ENCODE measurements around the gene FBXW7.

Gene FBXW7

DNA sequence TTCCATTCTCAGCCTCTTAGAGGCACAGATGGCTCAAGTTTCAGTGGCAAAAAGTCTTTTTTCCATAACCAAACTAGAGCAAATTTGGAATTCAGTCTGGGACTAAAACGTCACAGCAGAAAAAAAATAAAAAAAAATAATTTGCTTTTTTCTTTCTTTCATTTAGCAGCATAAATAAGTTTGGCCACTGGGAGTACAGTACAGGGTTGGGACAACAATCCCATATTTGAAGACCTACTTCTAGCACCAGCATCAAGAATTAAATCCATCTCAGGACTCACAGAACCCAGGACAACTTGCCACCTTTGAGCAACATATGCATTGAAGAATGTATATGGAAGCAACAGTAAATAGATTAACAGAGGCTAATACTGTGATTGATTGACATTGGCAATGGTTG is 214.0 kb downstream of the FBXW7 start:
- no peak for DNase-seq

DNA sequence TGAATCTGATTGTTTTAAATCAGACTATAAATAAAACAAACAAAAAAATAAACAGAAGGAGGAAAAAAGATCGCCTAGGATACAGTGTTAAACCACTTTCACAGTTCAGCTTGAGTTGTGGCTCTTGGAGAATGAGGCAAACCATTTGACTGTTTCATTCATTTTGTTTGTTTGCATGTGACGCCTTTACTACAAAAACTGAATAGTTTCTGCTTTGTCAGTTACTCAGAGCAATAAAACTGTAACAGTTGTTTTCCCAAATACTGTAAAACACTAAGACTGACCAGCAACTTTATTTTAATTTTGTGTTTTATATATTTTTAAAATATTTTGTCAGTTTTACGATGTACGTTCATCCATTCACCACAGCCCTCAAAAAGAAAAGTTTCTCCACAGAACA is 214.5 kb downstream of the FBXW7 start:
- no peak for DNase-seq

DNA sequence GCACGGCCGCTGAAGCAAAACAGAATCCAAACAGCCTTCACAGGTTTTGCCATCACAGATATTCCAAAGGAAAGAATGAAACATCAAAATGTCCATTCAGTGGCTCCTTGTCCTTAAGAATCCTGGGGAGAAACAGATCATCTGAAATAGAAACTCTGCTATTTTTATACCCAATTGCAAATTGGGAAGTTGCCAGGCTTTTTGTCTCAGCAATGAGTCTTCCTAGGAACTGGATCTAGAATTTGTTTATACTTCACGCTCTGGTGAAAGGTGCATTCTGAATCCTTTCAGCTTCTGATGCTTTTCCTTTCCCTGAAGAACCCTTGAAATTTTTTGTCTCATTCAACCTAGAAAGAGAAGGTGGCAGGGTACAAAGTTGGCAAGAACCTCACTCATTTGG is 218.9 kb downstream of the FBXW7 start:
- no peak for DNase-seq

DNA sequence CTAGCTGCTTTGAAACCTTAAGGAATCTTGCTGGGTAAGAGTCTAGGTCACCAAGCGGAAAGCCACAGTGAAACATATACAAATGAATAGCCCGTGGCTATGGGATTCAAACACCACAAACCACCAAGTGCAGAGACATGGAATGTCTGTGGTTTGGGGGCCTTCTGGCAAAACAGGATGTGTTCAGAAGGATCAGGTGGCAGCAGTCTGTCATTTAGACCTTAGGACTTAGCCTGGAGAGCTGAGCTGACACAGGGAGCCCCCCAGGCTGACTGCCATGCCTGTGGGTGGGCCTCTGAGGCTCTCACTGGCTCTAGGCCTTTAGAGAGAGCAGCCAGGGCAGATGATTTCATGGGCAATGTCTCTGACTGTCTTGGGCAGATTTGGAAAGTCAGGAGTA is 225.6 kb downstream of the FBXW7 start:
- DNase-seq = no peak

DNA sequence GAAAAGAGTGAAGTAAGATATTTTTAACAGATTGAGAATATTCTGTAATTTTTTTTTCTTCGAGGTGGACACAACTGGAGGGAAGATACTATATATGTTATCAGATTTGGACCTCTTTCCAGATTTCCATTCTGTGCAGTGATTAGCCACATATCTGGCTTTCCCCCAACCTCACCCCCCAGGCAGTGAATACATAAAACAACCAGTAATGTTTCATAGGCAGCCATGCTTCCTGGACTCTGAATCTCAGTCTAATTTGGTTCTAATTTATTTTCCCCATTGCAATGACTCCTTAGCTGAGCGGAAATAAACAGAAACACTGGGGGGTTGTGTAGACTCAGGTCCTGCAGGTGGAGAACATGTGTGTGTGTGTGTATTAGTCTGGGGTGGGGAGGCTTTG is 226.5 kb downstream of the FBXW7 start:
- DNase-seq = no peak

DNA sequence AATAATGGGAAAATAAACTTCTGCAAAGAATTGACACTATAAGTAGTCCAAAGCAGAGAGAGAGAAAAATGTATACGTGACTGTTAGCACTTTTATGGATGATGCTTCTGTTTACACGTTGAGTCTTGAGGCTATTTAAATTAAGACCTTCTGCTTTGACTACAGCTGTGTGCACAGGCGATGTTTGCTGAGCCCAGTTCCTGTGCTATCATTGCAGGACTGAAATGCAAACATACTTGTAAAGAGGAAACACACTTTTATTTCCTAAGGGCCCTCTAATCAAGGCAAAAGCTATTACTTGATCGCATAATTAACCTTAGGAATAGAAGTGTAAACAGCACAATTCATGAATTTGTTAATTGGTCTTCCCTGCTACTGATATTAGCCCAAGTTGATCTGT is 226.9 kb downstream of the FBXW7 start:
- no peak for DNase-seq

DNA sequence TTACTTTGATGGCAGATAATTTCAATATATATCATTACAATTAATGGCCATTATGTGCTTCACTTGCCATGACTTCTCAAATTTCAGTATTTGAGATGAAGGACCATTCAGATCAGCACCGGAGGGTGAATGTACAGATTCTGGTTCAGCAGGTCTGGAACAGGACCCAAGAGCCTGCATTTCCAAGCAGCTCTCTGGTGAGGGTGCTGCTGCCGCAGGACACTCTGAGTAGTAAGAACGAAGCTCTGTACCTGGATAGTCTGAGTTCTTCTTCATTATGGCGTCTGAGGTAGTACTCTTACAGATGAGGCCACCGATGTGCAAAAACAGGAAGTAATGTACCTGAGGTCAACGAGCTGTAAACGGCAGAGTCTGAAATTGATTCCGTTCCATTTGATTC is 228.2 kb downstream of the FBXW7 start:
- no peak for DNase-seq

DNA sequence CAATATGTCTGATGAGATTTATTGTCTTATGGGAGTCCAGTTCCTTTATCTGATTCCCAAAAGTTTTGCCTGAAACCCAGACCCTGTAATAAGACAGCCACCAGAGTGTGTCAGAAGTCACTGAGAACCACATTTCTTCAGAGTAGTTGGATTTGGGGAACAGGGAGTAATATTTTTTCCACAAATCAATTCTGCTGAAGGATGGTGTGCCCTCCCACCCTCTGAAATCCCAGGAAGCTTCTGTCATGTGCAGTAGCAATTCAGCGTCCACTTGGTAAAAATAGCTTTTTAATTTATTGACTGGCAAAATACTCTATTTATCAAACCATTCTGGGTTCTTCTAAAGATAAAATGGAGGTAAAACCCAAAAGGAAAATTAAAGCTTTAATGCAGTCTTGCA is 229.4 kb downstream of the FBXW7 start:
- DNase-seq = no peak

DNA sequence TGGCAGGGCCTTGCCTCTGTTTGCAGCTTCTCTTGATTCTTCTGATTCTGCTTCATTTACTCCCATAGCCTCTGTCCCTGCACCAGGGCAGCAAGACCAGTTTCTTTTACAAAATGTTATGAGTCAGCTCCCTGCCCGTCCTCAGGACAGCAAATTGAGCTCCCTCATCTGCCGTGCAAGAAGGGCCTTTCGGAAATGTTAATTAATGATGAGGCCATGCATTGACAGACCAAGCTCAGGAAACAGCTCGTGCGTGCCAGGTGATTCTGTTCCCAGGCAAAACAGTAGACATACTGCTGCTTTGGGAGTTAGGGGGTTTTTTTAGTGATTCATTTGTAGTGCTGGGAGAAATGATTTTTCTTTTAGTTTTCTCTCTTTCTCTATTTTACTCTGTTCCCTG is 231.7 kb downstream of the FBXW7 start:
- no peak for DNase-seq

DNA sequence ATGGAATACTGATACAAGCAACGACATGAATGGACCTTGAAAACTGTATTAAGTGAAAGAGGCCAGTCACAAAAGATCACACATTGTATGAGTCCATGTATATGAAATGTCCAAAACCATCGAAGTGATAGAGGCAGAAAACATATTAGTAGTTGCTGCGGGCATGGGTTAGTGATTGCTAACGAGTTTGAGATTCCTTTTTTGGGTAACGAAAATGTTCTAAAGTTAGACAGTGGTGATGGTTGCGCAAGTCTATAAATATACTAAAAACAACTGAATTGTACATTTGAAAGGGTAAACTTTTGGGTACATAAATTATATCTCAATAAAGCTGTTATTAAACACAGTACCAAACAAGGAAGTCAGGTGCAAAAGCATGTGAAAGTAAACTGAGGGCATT is 234.5 kb downstream of the FBXW7 start:
- no peak for DNase-seq

DNA sequence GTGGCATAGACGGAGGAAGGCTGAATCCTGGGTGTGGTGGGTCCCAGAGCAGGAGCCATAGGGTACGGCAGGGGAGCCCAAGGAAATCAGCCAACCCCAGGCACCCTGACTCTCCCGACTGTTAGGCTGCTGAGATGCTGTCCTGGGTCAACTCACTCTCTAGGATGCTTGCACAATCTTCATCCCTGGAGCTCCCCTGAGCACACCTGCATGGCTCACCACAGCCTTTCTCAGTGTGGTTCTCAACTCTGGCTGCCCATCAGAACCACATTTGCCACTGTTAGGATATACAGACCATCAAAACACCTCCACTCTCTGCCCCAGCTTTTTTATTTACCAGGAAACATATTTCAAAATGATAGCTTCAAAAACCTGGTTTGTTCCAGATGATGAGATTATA is 236.3 kb downstream of the FBXW7 start:
- DNase-seq = no peak

DNA sequence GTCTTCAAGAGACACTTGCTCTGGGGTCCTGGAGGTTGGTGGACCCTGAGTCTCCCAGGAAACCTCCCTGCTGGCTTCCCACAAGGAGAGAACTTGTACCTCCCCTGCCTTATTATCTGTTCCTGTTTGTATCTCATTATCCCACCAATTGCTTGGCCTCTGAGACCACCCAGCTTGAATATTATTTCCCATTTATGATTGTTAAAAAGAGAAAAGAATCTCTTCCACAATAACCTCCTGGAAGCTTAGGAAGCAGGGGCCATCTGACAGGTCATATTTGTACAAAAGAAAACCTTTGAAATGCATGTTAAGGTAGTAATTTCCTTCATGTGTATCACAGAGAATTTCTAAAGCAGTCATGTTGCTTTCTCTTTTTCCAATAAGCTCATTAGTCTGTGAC is 239.5 kb downstream of the FBXW7 start:
- DNase-seq = no peak

DNA sequence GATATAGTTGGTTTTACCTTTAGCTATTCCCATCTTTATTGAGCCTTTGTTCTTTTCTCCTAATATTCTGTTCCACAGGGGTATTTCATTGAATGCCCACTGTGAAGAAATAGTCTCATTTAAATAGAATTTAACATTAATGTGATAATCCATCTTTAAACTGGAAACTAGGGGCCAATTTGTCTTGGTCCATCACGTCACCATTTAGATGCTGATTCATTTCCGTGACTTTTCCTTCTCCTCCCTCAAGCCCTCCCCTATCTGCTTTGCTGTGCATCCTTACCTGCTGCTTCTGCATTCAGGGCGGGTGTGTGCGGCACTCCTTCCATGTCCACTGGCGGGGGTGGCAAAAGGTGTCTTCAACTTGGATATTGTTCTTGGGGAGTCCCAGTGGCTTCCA is 241.1 kb downstream of the FBXW7 start:
- no peak for DNase-seq

DNA sequence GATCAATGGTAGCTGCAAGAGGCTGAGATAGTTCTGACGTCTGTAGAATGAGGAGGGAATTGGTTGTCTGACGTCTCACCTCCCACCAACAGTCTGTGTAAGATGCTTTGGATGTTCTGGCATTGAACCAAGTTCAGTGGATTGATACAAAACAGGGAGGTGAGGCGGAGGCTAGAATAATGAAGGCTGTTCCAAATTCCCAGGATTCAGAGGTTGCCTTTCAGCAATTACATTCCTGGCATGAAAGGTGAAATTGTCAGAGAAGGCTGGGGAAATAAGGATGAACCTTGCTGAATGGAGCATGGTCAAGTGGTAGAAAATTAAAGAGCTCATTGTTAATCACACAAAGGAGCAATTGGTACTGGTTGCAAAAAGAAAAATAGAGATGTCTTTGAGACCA is 241.6 kb downstream of the FBXW7 start:
- DNase-seq = no peak

DNA sequence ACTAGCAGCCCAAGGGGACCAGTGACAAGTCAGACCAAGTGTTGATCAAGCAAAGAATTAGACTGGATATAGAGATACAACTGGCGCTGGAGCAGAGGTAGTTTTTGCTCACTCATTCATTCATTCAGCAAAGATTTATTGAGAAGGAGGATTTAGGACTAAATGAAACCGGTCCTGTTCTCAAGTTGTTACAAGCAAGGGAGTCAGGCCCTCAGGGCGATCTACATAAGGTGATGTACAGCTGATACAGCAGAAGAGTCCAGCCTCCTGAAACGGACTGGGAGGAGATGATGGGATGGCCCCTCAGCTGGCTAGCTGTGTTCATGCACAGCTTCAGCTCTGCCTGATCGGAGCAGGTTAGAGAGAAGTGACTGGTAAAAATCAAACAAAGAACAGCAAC is 242.4 kb downstream of the FBXW7 start:
- no peak for DNase-seq

DNA sequence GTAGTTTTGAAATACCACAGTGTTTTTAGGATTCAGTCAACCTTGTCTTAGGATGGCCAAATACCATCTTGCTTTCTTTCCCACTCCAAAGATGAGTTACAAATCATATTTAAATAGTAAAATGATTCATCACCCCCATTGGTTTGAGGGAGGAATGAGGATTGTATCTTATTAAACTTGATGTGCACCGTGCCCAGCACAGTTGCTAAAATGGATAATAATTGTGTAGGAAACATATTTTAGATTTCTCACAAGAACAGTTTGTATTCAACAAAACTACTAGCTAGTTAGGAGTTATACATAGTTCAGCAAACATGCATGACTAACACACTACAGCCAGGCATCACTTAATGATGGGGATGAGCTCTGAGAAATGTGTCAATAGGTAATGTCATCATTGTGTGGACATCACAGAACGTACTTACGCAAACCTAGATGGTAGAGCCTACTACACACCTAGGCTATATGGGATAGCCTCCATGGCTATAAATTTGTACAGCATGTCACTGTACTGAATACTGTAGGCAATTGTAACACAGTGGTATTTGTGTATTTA is 245.4 kb downstream of the FBXW7 start:
- no peak for DNase-seq

DNA sequence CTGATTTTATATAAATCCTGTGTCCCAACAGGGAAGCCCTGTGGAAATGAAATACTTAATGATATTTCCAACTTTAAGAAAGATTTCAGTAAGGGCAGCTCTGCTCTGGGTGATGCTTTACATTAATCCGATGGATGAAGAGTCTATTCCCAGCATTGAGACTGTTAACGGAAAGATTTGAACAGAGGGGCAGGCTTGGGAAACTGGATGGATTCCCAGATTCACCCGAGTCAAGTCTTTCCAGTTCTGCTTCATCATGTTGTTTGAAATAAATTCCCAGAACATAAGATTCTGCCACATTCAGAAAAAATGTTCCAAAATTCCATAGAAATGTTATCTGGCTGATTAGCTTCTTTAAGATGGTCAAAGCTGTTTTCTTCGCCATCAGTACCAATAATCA is 246.0 kb downstream of the FBXW7 start:
- no peak for DNase-seq

DNA sequence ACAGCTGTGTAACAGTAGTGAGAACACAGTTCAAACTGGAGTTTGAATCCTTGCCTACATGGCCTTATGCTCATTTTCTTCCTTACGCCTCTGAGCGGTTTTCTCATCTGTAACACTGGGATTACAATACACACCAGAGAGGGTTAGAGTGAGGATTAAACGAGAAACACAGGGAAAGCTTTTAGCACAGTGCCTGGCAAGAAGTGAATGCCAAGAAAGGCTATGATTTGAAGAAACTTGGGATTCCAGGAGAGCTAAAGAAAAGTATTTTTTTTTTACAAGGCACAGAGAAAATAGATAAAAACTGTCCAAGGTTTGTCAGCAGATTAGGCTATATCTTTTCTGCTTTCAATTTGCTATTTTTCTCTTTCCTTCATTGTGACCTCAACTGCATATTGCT is 246.4 kb downstream of the FBXW7 start:
- DNase-seq = no peak

DNA sequence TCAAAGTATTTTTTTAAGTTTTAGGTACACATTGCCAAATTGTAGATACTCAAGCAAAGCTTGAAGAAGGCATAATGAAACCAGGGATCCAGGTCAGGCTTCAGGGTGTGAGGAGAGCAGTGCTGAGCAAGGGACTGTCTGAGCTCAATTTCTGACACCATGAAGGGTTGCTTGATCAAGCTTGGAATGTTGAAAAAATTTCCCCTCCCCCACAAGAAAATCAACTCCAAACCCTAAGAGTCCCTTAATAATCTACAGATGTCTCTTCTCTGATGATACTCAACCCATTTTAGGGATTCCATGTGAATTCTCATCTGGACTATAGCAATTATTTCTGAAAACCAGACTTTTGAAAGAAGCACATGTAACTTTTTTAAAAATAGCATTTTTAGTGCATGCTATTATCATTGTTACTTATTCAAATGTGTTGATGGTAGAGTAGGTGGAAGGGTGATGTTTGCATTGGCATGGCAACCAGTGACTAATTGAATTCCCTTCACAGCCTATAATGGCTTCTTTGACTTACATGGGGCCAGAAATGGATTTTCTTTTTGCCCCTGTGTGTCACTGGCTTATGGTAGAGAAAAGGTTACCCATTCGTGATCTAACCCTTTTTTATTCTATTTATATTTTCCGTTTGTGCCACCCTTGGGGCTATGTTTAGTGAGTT is 252.0 kb downstream of the FBXW7 start:
- DNase-seq = no peak

DNA sequence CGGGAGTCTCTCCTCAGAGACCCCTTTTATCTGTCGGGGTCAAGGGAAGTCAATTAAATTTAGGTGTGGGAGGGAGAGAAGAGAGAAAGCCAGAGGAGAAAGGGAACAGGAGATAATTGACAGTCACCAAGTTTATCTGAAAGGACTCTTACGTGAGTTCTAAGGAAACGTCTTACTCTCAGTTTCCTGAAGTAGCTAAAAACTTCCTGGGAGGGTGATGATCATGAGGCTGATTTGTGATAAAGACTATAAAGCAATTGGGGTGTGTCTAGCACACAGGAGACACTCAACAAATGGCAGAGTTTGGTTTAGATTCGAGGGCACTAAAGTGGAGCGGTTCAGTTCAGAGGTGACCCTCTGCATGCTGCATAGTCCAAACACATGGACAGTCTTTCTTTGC is 254.1 kb downstream of the FBXW7 start:
- no peak for DNase-seq

DNA sequence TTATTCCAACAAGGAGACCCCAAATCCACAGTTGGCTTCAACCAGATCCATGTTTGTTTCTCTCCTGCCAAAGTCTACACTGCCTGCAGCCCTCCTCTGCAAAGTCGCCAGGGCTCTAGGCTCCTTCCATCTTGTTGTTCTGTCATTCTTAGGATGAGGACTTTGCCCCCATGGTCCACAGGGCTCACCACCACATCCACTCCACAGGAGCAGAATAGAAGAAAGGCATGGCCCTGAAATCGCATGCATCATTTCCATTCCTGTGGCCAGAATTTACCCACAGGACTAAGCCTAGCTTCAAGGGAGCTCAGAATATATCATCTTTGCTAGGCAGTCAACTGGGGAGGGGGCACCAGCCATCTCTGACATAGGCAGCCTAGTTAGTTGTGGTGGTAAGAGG is 254.7 kb downstream of the FBXW7 start:
- no peak for DNase-seq

DNA sequence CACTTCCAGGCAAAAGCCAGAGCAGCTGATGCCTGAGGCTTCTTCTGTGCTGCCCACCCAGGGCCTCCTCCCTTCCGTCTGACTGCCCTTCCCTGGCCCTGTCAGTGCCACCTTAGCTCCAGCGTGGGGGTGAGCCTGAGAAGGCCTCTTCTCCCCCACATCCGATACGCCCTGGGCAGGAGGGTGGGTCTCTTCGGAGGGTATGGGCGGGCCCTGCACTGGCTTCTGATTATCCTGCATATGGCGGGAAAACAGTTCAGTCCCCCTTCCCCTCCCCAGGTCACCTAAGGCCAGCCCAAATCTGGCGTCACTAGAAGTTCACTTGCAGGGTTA is 256.7 kb downstream of the FBXW7 start:
- DNase-seq = no peak

DNA sequence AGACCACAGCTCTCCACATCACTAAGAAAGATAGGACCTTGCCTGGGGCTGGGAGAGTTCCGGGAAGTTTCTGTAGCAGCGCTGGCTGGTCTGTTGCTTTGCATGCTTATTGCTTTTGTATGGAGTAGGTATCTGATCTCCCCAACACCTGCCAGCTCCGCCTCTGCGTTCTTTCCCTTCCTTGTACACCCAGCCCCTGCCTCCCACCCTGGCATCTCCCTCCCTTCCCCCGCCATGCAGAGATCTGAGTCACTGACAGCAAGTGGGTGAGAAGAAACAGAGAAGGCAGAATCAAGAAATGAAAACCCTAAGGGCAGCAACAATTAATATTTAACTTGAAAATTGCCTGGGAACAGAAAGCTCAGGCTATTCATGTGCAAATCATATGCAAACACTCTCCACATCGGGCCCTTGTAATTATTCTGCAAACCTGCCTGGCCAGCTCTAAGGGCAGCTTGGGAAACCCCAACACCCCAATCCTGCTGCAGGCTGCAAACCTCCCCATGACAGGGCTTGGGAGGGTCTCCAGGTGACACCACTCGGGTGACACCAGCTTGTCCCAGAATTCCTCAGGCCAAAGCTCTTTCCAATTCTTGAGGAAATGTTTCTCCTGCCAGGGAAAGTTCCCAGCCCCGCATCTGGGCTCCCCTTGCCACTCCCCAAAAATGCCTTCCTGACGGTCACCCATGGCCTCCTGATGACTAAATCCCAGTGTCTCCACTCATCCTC is 257.2 kb downstream of the FBXW7 start:
- no peak for DNase-seq

DNA sequence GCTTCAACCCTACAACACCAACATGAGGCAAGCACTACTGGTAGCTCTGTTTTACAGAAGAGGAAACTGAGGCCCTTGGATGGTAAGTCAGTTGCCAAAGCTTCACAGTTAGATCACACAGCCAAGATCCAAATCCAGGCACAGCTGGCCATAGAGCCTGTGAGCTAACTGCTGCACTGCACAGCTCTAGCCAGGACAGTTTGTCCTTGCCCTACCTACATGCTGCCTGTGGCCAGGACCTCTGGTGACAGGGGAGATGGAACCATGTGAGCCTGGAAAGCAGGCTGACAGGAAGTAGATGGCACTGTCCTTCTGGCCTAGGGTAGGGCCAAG is 257.8 kb downstream of the FBXW7 start:
- no peak for DNase-seq

DNA sequence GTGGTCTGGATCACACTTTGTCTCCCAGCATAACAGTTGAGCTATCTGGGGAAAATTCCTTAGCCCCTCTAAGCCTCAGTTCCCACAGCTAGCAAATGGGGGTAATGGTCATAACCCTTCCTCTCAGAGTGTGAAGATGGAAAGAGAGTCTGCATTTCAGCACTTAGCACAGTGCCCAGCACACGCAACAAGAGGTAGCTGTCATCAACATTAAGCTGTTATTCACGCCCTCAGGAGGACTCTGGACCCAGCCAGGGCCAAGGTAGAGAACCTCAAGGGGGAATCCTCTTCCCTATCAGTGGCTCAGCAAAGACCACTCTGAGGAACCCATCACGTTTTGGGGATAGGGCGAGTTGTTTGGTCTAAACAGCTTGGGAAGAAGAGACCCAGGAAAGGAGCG is 258.6 kb downstream of the FBXW7 start:
- DNase-seq = no peak

All from activated gamma-delta T cell treated with Interleukin-2 at 50 U/mL for 16 hours (primary cell).